RWPE2 (cell line): ENCODE results near the gene TBC1D3B.

ENCODE experiments used
- ATAC-seq: fragments of 200-7000 bp; cut with Tn5 transposase; 3 replicates; pipeline ENCODE4 v1.9.1; 2021; ENCODE audit warnings: low read depth
- DNase-seq: peaks from one replicate; pipeline ENCODE4 v3.0.0-alpha.2; 2020; ENCODE audit warnings: low spot score
- H3K27ac ChIP-seq: fragments of 450-650 bp; 2 replicates; pipeline ENCODE4 v1.5.1; 2017; ENCODE audit warnings: mild to moderate bottlenecking; ENCODE audit not compliant: poor library complexity, severe bottlenecking
- H3K27me3 ChIP-seq: fragments of 250-450 bp; sonication (Bioruptor Pico); 2 replicates; pipeline ENCODE4 v1.5.1; 2021; ENCODE audit warnings: mild to moderate bottlenecking, moderate library complexity; ENCODE audit not compliant: insufficient read depth, poor library complexity, severe bottlenecking
- H3K36me3 ChIP-seq: fragments of 250-450 bp; sonication (Bioruptor Pico); 2 replicates; pipeline ENCODE4 v1.5.1; 2020; ENCODE audit warnings: low read depth, mild to moderate bottlenecking, moderate library complexity
- H3K4me1 ChIP-seq: fragments of 250-450 bp; sonication (Bioruptor Pico); 2 replicates; pipeline ENCODE4 v1.5.1; 2021; ENCODE audit warnings: mild to moderate bottlenecking, moderate library complexity; ENCODE audit not compliant: insufficient read depth, poor library complexity, severe bottlenecking
- H3K4me3 ChIP-seq: fragments of 250-450 bp; sonication (Bioruptor Pico); 2 replicates; pipeline ENCODE4 v1.5.1; 2021; ENCODE audit warnings: mild to moderate bottlenecking, moderate library complexity; ENCODE audit not compliant: severe bottlenecking
- H3K9me3 ChIP-seq: fragments of 250-450 bp; sonication (Bioruptor Pico); 2 replicates; pipeline ENCODE4 v1.5.1; 2021; ENCODE audit warnings: mild to moderate bottlenecking, moderate library complexity; ENCODE audit not compliant: severe bottlenecking
- TF ChIP-seq, protein P1 (sequence below): fragments of 450-650 bp; IDR thresholded peaks from one replicate; pipeline ENCODE4 v1.5.1; 2017; ENCODE audit warnings: mild to moderate bottlenecking, moderate library complexity; ENCODE audit not compliant: poor library complexity, severe bottlenecking

Gene TBC1D3B

DNA sequence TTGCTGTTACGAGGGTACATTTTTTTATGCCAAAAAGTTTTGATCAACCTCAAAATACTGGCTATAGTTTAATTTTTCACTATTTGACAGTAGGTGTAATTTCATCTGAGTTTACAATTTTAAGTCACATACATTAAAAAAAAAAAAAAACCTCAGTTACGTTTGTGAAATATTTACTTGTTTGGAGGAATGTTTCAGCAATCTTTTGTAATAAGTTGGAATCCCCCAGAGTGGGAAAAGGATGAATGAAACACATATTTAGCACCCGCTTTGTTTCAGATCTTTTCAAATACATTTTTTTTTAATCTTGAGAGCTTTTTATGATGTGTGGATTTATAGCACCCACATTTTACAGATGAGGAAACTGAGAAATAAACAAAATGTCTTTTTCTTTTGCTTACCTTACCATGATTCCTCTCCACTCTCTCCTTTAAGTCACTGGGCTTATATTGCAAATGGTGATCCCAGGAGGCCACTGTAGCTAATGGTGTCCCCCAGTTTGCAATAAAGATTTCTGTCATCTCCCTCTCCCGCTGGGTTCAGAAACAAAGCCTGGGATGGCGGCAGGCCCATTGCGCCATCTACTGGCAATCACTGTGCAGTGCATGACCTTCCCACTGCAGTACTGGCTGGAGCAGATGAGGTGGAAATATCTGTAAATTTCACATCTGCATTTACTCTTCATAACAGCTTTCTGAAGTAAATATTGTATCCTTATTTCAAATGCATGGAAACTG is 27.7 kb downstream of the TBC1D3B start:
- TF ChIP-seq, protein P1, sequence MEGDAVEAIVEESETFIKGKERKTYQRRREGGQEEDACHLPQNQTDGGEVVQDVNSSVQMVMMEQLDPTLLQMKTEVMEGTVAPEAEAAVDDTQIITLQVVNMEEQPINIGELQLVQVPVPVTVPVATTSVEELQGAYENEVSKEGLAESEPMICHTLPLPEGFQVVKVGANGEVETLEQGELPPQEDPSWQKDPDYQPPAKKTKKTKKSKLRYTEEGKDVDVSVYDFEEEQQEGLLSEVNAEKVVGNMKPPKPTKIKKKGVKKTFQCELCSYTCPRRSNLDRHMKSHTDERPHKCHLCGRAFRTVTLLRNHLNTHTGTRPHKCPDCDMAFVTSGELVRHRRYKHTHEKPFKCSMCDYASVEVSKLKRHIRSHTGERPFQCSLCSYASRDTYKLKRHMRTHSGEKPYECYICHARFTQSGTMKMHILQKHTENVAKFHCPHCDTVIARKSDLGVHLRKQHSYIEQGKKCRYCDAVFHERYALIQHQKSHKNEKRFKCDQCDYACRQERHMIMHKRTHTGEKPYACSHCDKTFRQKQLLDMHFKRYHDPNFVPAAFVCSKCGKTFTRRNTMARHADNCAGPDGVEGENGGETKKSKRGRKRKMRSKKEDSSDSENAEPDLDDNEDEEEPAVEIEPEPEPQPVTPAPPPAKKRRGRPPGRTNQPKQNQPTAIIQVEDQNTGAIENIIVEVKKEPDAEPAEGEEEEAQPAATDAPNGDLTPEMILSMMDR: peak; percentile 99
- Histone ChIP-seq H3K4me3 (no peak overlapping the region), H3K27me3 (peaks cover 29% of the 10 kb centered on the region), H3K27ac (no peak overlapping the region), H3K36me3 (no peaks in the 10 kb centered on the region), H3K9me3 (no peaks in the 10 kb centered on the region), H3K4me1 (no peaks in the 10 kb centered on the region)
- ATAC-seq (peak; percentile 87), DNase-seq (no peak)

DNA sequence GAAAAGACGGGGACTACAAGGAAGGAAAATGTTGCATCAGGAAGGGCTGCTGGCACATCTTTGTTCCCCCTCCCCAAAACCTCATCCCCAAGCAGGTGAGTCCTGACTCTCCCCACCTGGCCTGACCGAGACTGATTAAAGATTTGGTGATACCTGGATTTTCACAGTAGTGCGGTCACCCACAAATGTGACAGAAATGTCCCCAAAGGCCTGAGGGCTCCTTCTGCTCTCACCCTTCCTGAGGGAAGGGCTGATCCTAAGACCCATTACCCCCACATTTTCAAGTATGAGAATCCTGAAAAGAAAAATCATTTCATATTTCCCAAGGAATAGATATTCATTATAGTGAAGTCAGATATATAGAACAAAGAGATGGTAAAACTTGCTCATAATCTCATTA is 28.8 kb downstream of the TBC1D3B start:
- Histone ChIP-seq H3K9me3 (no peaks in the 10 kb centered on the region), H3K4me3 (no peak overlapping the region), H3K36me3 (no peaks in the 10 kb centered on the region), H3K27ac (no peak overlapping the region), H3K27me3 (peaks cover 23% of the 10 kb centered on the region), H3K4me1 (no peaks in the 10 kb centered on the region)
- TF ChIP-seq, protein P1: no peak
- ATAC-seq (no peak), DNase-seq (no peak)

DNA sequence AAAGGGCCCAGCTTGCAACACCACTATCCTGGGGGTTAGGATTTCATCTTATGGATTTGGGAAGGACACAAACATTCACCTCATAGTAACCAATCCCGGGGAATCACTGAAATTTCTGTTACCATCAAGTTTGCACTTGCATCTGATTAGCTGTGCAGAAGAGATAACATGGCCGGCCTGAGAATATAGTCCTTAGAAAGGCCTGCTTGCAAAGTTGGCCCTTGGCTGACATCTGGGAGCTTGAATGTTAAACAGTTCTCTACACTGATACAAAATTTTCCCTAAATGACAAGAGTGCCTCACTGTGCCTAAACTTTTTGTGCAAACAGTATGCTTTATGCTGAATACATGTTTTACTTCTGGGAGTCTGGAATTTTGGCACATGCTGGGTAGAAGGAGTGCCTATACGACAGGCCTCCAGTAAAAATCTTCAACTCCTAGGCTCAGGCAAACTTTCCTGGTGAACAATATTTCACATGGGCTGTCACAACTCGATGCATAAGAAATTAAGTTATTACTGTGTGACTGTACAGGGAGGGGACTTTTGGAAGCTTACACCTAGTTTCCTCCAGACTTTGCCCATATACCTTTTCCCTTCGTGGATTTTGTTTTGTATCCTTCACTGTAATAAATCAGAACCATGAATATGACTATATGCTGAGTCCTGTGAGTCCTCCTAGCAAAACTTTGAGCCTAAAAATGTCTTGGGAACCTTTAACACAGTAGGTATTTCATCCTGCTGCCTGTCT is 31.3 kb downstream of the TBC1D3B start:
- TF ChIP-seq, protein P1: no peak
- Histone ChIP-seq H3K27ac (no peak overlapping the region), H3K9me3 (no peaks in the 10 kb centered on the region), H3K36me3 (no peaks in the 10 kb centered on the region), H3K4me1 (no peaks in the 10 kb centered on the region), H3K27me3 (peaks cover 20% of the 10 kb centered on the region), H3K4me3 (no peak overlapping the region)
- DNase-seq (no peak), ATAC-seq (no peak)

DNA sequence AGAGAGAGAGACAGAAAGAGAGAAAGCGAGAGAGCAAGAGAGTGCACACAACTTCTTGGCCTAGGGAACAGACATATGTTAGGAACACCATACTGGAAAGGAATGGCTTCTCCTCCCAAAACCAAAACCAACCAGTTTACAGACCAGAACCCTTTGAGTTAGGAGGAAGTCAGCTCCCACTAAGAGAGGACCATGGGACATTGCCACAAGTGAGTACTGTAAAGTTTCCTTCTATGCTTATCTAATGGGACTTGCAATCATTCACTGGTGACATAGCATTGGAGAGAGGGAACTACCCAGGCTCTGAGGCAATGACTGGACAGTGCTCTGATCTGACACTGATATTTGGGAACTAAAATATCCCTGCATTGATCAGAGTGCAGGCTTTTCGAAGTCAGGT is 32.4 kb downstream of the TBC1D3B start:
- Histone ChIP-seq H3K36me3 (no peaks in the 10 kb centered on the region), H3K9me3 (no peaks in the 10 kb centered on the region), H3K27me3 (peaks cover 12% of the 10 kb centered on the region), H3K4me3 (no peak overlapping the region), H3K4me1 (no peaks in the 10 kb centered on the region), H3K27ac (no peak overlapping the region)
- TF ChIP-seq, protein P1: no peak
- DNase-seq (no peak), ATAC-seq (no peak; the same call in 2 of the 3 replicates)

DNA sequence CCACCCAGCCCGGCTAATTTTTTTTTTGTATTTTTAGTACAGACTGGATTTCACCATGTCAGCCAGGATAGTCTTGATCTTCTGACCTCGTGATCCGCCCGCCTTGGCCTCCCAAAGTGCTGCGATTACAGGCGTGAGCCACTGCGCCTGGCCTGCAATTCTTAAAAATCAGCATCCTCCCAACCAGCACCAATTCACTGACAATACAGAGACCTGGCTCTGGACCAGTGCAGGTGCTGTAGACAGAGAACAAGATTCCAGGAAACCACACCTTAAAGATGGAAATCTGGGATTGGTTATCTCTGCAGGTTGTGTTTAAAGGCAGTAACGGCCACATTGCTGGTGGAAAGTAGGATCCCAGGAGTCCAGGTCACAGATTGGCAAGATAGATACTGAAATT is 33.6 kb downstream of the TBC1D3B start:
- H3K9me3 ChIP-seq: no peaks in the 10 kb centered on the region
- H3K4me1 ChIP-seq: no peaks in the 10 kb centered on the region
- H3K27ac ChIP-seq: no peak overlapping the region
- H3K27me3 ChIP-seq: peaks cover 17% of the 10 kb centered on the region
- DNase-seq: no peak
- TF ChIP-seq, protein P1: no peak
- no peak overlapping the region for H3K4me3 ChIP-seq
- H3K36me3 ChIP-seq: no peaks in the 10 kb centered on the region
- ATAC-seq: no peak
